ENCODE data around the gene AP1B1. TPM values are rescaled to one million over a fixed set of nuclear protein-coding genes. Genes with fewer than 3 reads are reported as not detected.

The AP1B1 gene
- total RNA-seq, 4 donors from 2014 or later: 63.5 to 144 (median 95.4) TPM

DNA sequence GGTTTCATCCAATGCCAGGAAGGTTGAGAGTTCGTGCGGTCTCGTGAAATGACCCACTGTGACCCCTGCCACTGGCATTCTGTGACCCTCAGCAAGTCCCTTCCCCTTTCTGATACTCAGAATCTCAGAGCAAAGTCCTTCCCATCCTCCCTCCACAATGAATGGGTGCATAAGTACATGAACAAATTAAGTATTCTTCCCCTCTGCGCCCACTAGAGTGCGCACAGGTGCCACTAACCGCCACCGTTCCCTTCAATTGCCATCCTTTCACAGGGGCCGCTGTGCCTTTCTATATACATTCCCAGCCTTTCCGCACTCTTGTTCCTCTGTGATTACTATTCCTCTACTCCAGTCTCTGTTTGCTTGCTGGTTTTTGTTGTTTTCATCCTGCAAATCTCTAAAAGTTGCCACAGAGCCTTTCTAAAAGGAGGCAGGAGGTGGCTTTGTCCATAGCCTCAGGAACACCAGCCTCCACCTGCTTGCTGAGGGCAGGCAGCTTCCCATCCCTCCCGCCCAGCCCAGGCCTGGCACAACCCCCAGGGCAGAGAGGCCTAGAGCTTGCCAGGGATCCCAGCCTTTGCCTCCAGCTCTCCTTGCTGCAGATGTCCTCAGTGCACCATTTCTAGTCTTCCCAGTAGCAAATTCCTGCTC, 6.7 kb upstream of the AP1B1 start:
- no peak for TF ChIP-seq POLR2A (IDR thresholded peaks at IDR 0.05)
- TF ChIP-seq, protein P1, sequence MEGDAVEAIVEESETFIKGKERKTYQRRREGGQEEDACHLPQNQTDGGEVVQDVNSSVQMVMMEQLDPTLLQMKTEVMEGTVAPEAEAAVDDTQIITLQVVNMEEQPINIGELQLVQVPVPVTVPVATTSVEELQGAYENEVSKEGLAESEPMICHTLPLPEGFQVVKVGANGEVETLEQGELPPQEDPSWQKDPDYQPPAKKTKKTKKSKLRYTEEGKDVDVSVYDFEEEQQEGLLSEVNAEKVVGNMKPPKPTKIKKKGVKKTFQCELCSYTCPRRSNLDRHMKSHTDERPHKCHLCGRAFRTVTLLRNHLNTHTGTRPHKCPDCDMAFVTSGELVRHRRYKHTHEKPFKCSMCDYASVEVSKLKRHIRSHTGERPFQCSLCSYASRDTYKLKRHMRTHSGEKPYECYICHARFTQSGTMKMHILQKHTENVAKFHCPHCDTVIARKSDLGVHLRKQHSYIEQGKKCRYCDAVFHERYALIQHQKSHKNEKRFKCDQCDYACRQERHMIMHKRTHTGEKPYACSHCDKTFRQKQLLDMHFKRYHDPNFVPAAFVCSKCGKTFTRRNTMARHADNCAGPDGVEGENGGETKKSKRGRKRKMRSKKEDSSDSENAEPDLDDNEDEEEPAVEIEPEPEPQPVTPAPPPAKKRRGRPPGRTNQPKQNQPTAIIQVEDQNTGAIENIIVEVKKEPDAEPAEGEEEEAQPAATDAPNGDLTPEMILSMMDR (IDR thresholded peaks at IDR 0.05): peak; percentile 62 to 79 (median 69)
- H3K27ac ChIP-seq: no peak overlapping the region
- peaks cover 0 to 15% (median 5%) of the 10 kb centered on the region in 3 donors for H3K4me1 ChIP-seq
- H3K27me3 ChIP-seq: no peaks in the 10 kb centered on the region
- intact Hi-C loops (cut with DNase I): no loop called here
- no peak for DNase-seq
- H3K9me3 ChIP-seq: no peaks in the 10 kb centered on the region
- WGBS, 2 donors: 3 to 7% methylated on average over 9 of the region's 10 CpGs
- no peaks in the 10 kb centered on the region for H3K36me3 ChIP-seq
- H3K4me3 ChIP-seq: no peak overlapping the region

DNA sequence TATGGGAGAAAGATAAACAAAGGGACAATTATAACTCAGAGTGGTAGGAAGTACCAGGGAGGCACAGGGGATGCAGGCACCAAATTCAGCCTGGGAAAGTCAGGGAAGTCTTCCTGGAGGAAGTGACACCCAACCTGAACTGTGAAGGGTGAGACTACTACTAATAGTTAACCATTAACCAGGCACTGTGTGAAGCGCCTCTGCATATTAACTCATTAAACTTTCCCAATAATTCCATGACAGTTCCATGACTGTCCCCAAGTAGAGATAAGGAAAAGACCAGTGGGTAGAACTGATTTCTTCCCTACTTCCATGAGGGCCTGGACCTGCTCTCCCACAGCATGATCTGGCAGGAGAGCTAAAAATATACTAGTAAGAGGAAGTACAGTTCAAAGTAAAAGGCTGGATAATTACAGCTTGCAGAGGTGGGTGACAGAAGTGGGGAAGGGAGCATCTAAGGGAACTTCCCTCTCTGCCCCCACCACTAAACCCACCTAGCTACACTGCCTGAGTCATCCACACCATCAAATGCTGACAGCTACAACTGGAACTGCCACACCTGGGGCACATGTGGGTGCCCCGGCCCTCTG, 4.7 kb upstream of the AP1B1 start:
- Histone ChIP-seq H3K4me3 (no peak overlapping the region), H3K27me3 (no peaks in the 10 kb centered on the region), H3K9me3 (no peaks in the 10 kb centered on the region), H3K4me1 (peaks cover 7 to 24% (median 11%) of the 10 kb centered on the region in 3 donors), H3K27ac (no peak overlapping the region), H3K36me3 (no peaks in the 10 kb centered on the region)
- no peak for TF ChIP-seq POLR2A (IDR thresholded peaks at IDR 0.05)
- TF ChIP-seq, protein P1 (IDR thresholded peaks at IDR 0.05): no peak
- no peak for DNase-seq
- 65 to 66% methylated on average over 2 of the region's 2 CpGs for WGBS, 2 donors
- intact Hi-C loops (cut with DNase I): no loop called here

DNA sequence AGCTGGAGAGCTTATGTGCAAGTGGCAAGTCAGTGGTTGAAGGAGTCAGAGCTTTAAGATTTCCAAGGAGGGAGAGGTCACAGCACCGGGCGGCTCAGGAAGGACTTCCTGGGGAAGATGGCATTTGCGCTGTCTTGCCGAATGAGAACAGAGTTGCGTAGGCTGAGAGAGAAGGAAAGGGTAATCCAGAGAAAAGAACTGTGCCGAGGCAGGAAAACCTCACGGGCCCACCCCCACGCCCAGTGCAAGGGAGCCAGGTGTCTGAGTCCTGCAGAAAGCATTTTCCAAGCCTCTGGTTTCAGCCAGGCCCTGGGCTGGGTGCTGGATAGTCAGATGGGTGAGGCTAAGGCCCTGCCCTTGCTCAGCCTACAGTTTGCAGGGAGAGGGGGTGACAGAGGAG, 3.2 kb upstream of the AP1B1 start:
- no peak for DNase-seq
- H3K36me3 ChIP-seq: no peaks in the 10 kb centered on the region
- intact Hi-C loops (cut with DNase I): no loop called here
- peaks cover 22 to 39% (median 23%) of the 10 kb centered on the region in 3 donors for H3K4me1 ChIP-seq
- no peaks in the 10 kb centered on the region for H3K27me3 ChIP-seq
- TF ChIP-seq, protein P1 (IDR thresholded peaks at IDR 0.05): no peak
- TF ChIP-seq POLR2A (IDR thresholded peaks at IDR 0.05): no peak
- 70 to 84% methylated on average over 8 of the region's 8 CpGs for WGBS, 2 donors
- H3K27ac ChIP-seq: no peak overlapping the region
- no peak overlapping the region for H3K4me3 ChIP-seq
- no peaks in the 10 kb centered on the region for H3K9me3 ChIP-seq

GRCh38 chr22:29390270-29390669, 1.9 kb upstream of the AP1B1 start:
- no peak for TF ChIP-seq POLR2A (IDR thresholded peaks at IDR 0.05)
- TF ChIP-seq, protein P1 (IDR thresholded peaks at IDR 0.05): no peak
- no peak for DNase-seq
- H3K36me3 ChIP-seq: peaks cover 0 to 3% (median 0%) of the 10 kb centered on the region in 3 donors
- H3K9me3 ChIP-seq: no peaks in the 10 kb centered on the region
- intact Hi-C loops (cut with DNase I): no loop called here
- H3K27me3 ChIP-seq: no peaks in the 10 kb centered on the region
- peaks cover 28 to 51% (median 33%) of the 10 kb centered on the region in 3 donors for H3K4me1 ChIP-seq
- H3K27ac ChIP-seq: no peak overlapping the region
- WGBS, 2 donors: 92% methylated on average over 6 of the region's 6 CpGs
- H3K4me3 ChIP-seq: no peak overlapping the region

DNA sequence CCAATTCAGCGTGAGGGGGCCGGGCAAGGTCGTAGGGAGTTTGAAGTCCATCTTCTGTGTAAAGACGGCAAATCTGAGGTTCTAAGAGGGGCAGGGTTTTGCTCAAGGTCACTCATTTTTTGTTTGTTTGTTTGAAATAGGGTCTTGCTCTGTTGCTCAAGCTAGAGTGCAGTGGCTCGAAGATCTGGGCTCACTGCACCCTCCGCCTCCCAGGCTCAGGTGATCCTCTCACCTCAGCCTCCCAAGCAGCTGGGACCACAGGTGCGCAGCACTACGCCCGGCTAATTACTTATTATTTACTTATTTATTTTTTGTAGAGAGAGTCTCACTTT, 355 bp upstream of the AP1B1 start:
- Histone ChIP-seq H3K4me3 (peak overlapping the region; percentile 75 to 92 (median 86)), H3K27me3 (no peaks in the 10 kb centered on the region), H3K9me3 (no peaks in the 10 kb centered on the region), H3K27ac (peak overlapping the region; percentile 89 to 95 (median 92)), H3K36me3 (peaks cover 0 to 18% (median 0%) of the 10 kb centered on the region in 3 donors), H3K4me1 (peaks cover 30 to 59% (median 35%) of the 10 kb centered on the region in 3 donors)
- WGBS, 2 donors: 18% methylated on average over 5 to 9 of the region's 9 CpGs
- no peak for DNase-seq
- intact Hi-C loops (cut with DNase I): no loop called here
- TF ChIP-seq POLR2A (IDR thresholded peaks at IDR 0.05): no peak
- TF ChIP-seq, protein P1 (IDR thresholded peaks at IDR 0.05): no peak

Data from esophagus squamous epithelium (tissue), 5 donors.